Lower leg skin (tissue), 4 donors: ENCODE data around the gene OSBP2. TPM values are rescaled to one million over a fixed set of nuclear protein-coding genes. Genes with fewer than 3 reads are reported as not detected.
A peak's percentile ranks its signal among the peaks of the same experiment; 100 is the strongest.

Experiments used
- DNase-seq, 2 donors: peaks; one replicate each; pipeline ENCODE4 v3.0.0-alpha.2; 2019; ENCODE audit warnings: low spot score in 2 of 2
- H3K4me3 ChIP-seq: fragments of 200-600 bp; sonication (generic); 2 replicates; pipeline ENCODE4 v1.5.1; 2017; ENCODE audit warnings: mild to moderate bottlenecking, low read depth; ENCODE audit not compliant: poor library complexity, severe bottlenecking
- POLR2A ChIP-seq, 2 donors: fragments of 450-650 bp; IDR thresholded peaks; one replicate each; pipeline ENCODE4 v1.6.1; 2016 to 2017; ENCODE audit warnings: antibody characterized with exemption in 2 of 2, mild to moderate bottlenecking in 1 of 2, moderate library complexity in 1 of 2
- WGBS, 2 donors: methylation state at CpG; one replicate each; pipeline ENCODE4 v1.1.5; 2018; 5-methylcytosine and 5-hydroxymethylcytosine counted together
- intact Hi-C: fragments of 100-400 bp; cut with DNase I; formaldehyde crosslinking; loops from one replicate; pipeline ENCODE4 v1.15.0; 2023; ENCODE audit warnings: low total_unique reads
- total RNA-seq, 4 donors: library from RNA; depleted of rRNA; stranded (reverse); fragments of >200 nt; gene quantifications; one replicate each; pipeline ENCODE4 v1.1.0, GENCODE V29; 2016
- TF ChIP-seq, protein P1 (sequence below), 3 donors: fragments of 450-650 bp; IDR thresholded peaks; one replicate each; pipeline ENCODE4 v1.5.1; 2016; ENCODE audit warnings: antibody characterized with exemption in 3 of 3, mild to moderate bottlenecking in 3 of 3, moderate library complexity in 2 of 3

The OSBP2 gene
- total RNA-seq, 4 donors from 2014 or later: 7.2 to 13.3 (median 10.0) TPM

DNA sequence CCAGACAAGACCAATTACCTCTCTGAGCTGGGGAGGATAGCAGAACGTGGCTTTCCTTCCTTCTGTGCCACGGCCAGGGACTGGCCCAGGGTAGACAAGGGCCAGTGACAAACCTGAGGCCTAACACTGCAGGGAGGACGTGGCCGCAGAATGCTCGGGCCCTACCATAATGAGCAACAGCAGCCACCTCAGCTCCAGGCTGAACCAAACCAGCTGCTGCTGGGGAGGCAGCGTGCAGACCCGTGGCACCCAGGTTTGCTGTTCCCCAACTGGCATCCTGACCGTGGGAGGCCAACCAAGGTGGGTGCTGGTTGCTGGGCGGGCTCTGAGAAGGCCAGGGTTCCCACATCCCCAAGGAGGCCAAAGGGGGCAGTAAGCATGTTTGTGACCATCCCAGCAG is 190.9 kb downstream of the OSBP2 start:
- H3K4me3 ChIP-seq: no peak overlapping the region
- intact Hi-C loops: no loop called here
- no peak for DNase-seq
- 88 to 91% methylated on average over 8 of the region's 9 CpGs for WGBS, 2 donors
- TF ChIP-seq POLR2A (IDR thresholded peaks at IDR 0.05): no peak
- TF ChIP-seq, protein P1, sequence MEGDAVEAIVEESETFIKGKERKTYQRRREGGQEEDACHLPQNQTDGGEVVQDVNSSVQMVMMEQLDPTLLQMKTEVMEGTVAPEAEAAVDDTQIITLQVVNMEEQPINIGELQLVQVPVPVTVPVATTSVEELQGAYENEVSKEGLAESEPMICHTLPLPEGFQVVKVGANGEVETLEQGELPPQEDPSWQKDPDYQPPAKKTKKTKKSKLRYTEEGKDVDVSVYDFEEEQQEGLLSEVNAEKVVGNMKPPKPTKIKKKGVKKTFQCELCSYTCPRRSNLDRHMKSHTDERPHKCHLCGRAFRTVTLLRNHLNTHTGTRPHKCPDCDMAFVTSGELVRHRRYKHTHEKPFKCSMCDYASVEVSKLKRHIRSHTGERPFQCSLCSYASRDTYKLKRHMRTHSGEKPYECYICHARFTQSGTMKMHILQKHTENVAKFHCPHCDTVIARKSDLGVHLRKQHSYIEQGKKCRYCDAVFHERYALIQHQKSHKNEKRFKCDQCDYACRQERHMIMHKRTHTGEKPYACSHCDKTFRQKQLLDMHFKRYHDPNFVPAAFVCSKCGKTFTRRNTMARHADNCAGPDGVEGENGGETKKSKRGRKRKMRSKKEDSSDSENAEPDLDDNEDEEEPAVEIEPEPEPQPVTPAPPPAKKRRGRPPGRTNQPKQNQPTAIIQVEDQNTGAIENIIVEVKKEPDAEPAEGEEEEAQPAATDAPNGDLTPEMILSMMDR (IDR thresholded peaks at IDR 0.05): no peak

DNA sequence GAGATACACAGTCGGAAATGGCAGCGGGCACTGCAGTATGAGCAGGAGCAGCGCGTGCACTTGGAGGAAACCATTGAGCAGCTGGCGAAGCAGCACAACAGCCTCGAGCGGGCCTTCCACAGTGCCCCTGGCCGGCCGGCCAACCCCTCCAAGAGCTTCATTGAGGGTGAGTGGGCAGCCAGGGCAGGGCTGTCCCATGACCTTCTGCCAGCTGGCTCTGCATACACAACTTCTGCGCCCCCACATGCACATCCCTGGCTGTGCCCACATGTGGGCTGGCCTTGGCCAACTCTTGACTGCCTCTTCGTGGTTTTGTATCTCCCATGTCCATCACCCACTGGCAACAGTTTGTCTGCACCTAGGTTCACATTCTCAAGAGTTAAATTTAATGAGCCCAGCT is 192.8 kb downstream of the OSBP2 start:
- intact Hi-C loops: no loop called here
- no peak overlapping the region for H3K4me3 ChIP-seq
- peak in 1 of 2 donors; percentile 67 for DNase-seq
- TF ChIP-seq, protein P1 (IDR thresholded peaks at IDR 0.05): no peak
- TF ChIP-seq POLR2A (IDR thresholded peaks at IDR 0.05): no peak
- WGBS, 2 donors: 89 to 95% methylated on average over 11 of the region's 11 CpGs

DNA sequence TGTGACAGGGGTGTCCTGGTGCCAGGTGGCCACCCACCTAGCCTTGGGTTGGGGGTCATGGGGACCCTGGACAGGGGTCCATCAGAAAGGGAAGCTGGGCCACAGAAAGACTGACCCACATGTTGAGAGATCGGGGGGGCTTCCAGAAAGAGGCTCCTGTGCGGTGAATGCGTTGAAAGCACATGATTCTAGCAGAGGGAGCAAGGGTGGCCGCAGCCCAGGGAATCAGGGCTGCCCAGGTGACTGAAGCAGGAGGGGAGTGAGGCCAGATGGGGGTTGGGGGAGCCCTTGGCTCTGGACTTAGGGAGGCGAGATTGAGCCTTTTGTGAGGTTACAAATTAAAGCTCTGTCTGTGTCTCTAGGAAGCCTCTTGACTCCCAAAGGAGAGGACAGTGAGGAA is 193.2 kb downstream of the OSBP2 start:
- peak in 1 of 2 donors; percentile 72 for DNase-seq
- intact Hi-C loops: no loop called here
- H3K4me3 ChIP-seq: no peak overlapping the region
- 90 to 95% methylated on average over 5 of the region's 5 CpGs for WGBS, 2 donors
- TF ChIP-seq POLR2A (IDR thresholded peaks at IDR 0.05): no peak
- TF ChIP-seq, protein P1 (IDR thresholded peaks at IDR 0.05): no peak

DNA sequence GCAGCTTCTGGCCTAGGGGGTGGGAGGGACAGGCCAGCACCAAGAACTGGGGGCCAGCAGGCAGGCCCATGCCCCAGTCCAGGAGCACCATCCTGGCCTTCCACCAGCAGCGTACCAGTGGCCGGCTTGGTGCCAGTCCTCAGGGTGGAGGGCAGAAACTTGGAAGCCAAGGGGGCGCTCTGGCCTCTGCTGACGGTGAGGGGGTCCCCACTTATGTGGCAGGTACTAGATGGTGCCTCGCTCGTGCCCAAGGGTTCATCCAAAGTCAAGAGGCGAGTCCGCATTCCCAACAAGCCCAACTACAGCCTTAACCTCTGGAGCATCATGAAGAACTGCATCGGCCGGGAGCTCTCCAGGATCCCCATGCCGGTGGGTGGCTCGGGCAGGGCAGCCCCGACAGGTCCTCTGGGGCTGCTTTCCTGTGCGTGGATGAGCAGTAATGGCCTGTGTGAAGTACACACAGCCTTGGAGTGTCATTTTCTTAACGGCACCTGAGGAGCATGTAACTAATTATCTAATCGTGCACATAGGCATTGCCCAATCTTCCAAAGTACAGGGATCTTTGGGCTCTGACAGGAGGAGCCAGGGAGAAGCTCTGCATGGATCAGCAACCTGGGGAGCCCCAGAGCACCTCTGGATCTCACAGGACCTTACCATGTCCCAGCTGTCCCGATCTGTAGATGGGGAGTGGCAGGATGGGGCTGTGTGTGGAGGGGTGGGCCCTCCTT is 194.8 kb downstream of the OSBP2 start:
- 78 to 89% methylated on average over 11 to 17 of the region's 17 CpGs for WGBS, 2 donors
- DNase-seq: peak in 1 of 2 donors; percentile 81
- no peak for TF ChIP-seq POLR2A (IDR thresholded peaks at IDR 0.05)
- intact Hi-C loops: no loop called here
- no peak overlapping the region for H3K4me3 ChIP-seq

DNA sequence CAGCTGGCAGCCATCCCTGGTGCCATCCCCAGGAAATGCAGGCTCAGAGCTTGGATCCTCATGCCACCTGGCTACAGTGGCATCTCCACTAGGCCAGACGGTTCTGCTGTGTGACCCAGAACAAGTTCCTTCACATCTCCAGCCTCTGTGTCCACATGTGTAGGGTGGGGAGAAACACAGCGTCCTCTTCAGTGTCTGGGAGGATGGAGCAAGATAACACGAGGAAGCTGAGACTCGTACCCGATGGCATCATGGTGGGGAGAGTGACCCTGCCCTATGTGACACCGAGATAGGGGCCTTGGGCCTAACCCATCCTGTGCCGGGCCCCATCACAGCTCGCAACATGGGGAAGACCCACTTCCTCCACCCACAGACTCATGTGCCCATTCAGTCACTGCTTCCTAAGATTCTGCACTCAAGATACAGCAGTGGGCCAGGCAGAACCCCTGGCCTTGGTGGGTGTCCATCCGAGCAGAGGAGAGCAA is 195.4 kb downstream of the OSBP2 start:
- no peak overlapping the region for H3K4me3 ChIP-seq
- 84 to 89% methylated on average over 9 of the region's 9 CpGs for WGBS, 2 donors
- intact Hi-C loops: no loop called here
- DNase-seq: peak in 1 of 2 donors; percentile 42
- TF ChIP-seq, protein P1 (IDR thresholded peaks at IDR 0.05): no peak
- no peak for TF ChIP-seq POLR2A (IDR thresholded peaks at IDR 0.05)

DNA sequence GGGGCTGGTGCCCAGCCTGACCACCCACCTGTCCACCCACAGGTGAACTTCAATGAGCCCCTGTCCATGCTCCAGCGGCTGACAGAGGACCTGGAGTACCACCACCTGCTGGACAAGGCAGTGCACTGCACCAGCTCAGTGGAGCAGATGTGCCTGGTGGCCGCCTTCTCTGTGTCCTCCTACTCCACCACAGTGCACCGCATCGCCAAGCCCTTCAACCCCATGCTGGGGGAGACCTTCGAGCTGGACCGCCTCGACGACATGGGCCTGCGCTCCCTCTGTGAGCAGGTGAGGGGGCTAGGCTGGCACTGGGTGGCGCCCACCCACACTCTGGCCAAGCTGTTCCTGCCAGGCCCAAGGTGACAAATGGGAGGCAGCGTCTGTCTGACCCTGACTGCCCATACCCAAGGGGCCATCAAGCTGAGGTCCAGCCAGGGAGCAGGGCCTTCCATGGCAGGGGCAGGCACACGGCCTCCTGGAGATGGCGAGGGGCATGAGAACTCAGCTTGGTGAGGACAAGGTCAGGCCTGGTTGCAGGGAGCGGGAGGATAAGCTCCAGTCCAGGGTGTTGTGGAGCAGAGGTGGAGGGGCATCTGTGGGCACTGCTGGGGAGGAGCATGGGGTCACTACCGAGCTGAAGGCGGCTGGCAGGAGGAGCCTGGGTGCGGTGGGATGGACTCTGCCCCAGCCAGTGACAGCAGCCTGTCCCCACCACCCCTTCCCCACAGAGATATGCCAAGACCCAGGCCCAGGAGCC is 196.2 kb downstream of the OSBP2 start:
- 82 to 85% methylated on average over 7 to 10 of the region's 17 CpGs for WGBS, 2 donors
- no peak overlapping the region for H3K4me3 ChIP-seq
- DNase-seq: peak in 1 of 2 donors; percentile 85
- intact Hi-C loops: no loop called here
- TF ChIP-seq, protein P1 (IDR thresholded peaks at IDR 0.05): no peak
- TF ChIP-seq POLR2A (IDR thresholded peaks at IDR 0.05): no peak
